PC-9 (cell line): Measurements from ENCODE around the gene CRYGB.

Experiments used
- EZH2 ChIP-seq: fragments of 200-600 bp; sonication (generic); IDR thresholded peaks from 2 replicates; pipeline ENCODE4 v1.8.0; 2017; ENCODE audit warnings: antibody characterized with exemption, low read depth
- TF ChIP-seq, protein P1 (sequence below): fragments of 200-600 bp; sonication (generic); conservative IDR thresholded peaks from 2 replicates; pipeline ENCODE4 v1.6.1; 2017; ENCODE audit warnings: mixed run types, antibody characterized with exemption, mild to moderate bottlenecking, moderate library complexity

DNA sequence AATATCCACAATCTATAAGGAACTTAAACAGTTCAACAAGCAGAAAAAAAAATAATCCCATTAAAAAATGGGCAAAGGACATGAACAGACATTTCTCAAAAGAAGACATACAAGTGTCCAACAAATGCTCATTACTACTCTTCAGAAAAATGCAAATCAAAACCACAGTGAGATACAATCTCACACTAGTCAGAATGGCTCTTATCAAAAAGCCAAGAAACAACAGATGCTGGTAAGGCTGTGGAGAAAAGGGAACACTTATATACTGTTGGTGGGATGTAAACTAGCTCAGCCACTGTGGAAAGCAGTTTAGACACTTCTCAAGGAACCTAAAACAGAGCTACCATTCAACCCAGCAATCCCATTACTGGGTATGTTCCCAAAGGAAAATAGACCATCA, 7.2 kb upstream of the CRYGB start:
- TF ChIP-seq, protein P1, sequence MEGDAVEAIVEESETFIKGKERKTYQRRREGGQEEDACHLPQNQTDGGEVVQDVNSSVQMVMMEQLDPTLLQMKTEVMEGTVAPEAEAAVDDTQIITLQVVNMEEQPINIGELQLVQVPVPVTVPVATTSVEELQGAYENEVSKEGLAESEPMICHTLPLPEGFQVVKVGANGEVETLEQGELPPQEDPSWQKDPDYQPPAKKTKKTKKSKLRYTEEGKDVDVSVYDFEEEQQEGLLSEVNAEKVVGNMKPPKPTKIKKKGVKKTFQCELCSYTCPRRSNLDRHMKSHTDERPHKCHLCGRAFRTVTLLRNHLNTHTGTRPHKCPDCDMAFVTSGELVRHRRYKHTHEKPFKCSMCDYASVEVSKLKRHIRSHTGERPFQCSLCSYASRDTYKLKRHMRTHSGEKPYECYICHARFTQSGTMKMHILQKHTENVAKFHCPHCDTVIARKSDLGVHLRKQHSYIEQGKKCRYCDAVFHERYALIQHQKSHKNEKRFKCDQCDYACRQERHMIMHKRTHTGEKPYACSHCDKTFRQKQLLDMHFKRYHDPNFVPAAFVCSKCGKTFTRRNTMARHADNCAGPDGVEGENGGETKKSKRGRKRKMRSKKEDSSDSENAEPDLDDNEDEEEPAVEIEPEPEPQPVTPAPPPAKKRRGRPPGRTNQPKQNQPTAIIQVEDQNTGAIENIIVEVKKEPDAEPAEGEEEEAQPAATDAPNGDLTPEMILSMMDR, result no peak
- no peak for TF ChIP-seq EZH2
